HG03354 (cell line): ENCODE results near the gene MFGE8.
A peak's percentile ranks its signal among the peaks of the same experiment; 100 is the strongest.
"Not testable (repeated sequence)": the region's sequence is repeated elsewhere in the genome, so short reads cannot be mapped to it uniquely, and the experiment has no call there.

ENCODE experiments used
- ATAC-seq: cut with Tn5 transposase; IDR thresholded peaks from one replicate; pipeline ENCODE4 v1.9.1; 2021; ENCODE audit warnings: mild to moderate bottlenecking; ENCODE audit not compliant: unreplicated experiment, poor library complexity, severe bottlenecking

The MFGE8 gene, protein sequence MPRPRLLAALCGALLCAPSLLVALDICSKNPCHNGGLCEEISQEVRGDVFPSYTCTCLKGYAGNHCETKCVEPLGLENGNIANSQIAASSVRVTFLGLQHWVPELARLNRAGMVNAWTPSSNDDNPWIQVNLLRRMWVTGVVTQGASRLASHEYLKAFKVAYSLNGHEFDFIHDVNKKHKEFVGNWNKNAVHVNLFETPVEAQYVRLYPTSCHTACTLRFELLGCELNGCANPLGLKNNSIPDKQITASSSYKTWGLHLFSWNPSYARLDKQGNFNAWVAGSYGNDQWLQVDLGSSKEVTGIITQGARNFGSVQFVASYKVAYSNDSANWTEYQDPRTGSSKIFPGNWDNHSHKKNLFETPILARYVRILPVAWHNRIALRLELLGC

GRCh38 chr15:88913017-88913849 is at the start of gene MFGE8:
MFGE8 (minus strand) TSS chr15:88913379; CDS start chr15:88913319, 60 bp downstream.
- ATAC-seq, result peak; percentile 85

DNA sequence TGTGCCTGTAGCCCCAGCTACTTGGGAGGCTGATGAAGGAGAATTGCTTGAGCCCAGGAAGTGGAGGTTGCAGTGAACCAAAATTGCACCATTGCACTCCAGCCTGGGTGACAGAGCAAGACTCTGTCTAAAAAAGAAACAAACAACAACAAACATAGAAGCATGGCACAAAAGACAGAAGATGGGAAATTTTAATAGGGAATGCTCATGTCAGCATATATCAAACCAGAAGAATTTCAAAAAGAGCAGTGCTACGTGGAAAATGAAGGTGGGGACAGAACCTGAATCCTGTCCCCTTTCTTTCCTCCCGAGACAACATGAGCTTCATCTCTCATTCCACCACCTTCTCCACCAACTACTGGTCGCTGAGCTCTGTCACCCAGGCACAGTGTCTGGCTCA is 46.3 kb upstream of the MFGE8 start:
- no peak for ATAC-seq

- no peak for ATAC-seq
Observed at GRCh38 chr15:88956906-88957305, 43.7 kb upstream of the MFGE8 start.

- ATAC-seq, result no peak
Observed at GRCh38 chr15:88956263-88956662, 43.1 kb upstream of the MFGE8 start.

GRCh38 chr15:88954431-88955277 is 41.5 kb upstream of the MFGE8 start:
- no peak for ATAC-seq

- no peak for ATAC-seq
Observed at GRCh38 chr15:88950600-88951160, 37.5 kb upstream of the MFGE8 start.

DNA sequence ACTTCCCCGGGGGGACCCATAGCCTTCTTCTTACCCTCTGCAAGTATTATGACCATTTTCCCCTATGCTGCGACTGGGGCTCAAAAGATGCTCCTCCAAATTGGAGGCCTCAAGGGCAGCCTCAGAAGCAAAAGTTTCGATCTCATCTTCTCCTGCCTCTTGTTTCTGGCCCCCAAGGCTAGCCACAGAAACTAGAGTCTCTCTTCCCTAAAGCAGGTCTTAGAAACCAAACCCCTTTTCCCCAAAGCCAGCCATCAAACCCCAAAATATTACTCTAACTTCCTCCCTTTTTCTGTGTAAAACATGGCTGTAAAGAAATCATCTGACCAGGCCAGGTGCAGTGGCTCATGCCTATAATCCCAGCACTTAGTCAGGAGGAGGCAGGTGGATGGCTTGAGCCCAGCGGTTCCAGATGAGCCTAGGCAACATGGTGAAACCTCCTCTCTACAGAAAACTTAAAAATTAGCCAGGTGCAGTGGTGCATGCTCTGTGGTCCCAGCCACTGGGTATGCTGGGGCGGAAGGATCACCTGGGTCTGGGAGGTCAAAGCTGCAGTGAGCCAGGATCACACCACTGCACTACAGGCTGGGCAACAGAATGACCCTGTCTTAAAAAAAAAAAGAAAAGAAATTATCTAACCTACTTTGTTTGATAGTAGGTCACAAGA is 36.7 kb upstream of the MFGE8 start:
- ATAC-seq, result peak; percentile 59

GRCh38 chr15:88940110-88940675 is 27.0 kb upstream of the MFGE8 start:
- no peak for ATAC-seq

- no peak for ATAC-seq
Observed at GRCh38 chr15:88939486-88939806, 26.3 kb upstream of the MFGE8 start.

DNA sequence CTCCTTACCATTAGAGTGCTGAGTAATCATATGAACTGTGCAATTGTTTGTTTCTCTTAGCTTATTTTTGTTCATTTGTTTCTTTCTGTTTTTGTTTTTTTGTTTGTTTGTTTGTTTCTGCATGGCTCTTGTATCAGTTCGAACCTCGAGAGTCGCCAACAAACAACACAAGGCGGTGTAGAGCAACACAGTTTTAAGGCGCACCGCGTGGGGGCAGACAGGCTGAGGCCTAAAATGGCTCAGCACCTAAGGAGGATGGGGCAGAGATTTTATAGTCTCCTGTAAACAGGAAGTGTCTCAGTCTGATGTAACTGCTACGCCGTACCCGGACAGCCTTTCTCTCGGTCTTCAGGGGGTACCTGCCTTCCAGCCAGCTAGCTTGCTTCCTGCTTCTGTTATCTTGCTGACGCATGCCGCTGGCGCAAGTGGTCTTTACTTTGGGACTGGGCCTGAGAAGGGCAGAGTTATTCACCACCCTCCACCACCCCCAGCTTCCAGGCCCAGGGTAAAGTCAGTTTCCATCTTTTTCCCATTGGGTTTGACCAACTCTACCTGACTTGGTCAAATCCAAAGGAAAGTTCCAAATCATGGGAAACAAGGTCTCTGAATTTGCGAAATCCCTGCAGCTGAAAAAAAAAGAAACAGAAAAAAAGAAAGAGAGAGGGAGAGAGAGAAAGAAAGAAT is 25.8 kb upstream of the MFGE8 start:
- no peak for ATAC-seq

GRCh38 chr15:88934449-88934848 is 21.3 kb upstream of the MFGE8 start:
- ATAC-seq, result not testable (repeated sequence)

- no peak for ATAC-seq
Observed at GRCh38 chr15:88932875-88933330, 19.7 kb upstream of the MFGE8 start.

GRCh38 chr15:88932271-88932874 is 19.2 kb upstream of the MFGE8 start:
- ATAC-seq, result no peak

DNA sequence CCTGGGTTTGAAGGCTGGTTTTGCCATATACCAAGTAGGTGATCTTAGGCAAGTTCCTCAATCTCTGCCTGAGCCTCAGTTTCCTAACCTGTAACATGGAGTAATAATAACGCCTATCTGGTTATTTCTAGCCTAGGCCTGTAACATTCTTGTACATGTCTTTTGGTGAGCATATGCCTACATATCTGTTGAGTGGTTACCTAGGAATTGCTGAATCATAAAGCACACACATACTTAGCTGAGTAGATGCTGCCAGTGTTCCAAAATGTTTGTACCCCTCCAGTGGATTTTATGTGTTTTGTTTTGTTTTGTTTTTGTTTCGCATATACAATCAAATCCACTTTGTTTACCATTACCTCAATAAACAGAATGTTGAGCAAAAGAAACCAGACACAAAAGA is 17.4 kb upstream of the MFGE8 start:
- no peak for ATAC-seq

- not testable (repeated sequence) for ATAC-seq
Observed at GRCh38 chr15:88929358-88930098, 16.3 kb upstream of the MFGE8 start.

DNA sequence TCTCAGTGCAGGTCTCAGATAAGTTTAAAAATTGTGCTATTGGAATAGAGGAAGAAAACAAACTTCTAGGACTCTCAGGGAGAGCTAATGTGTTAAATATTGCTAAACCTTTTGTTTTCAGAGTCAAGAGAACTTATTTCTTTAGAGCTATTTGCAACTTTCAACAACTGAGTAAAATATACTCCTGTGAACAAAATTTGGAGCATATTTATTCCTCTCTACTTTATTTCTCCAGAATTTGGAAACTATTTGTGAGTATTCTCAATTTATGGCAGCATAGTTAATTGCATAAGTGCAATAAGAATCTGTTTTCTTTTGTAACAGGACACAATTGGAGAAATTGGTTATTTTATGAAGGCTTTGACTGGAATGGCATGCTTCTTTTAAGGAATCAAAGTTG is 15.0 kb upstream of the MFGE8 start:
- not testable (repeated sequence) for ATAC-seq

GRCh38 chr15:88925648-88926047 is 12.5 kb upstream of the MFGE8 start:
- not testable (repeated sequence) for ATAC-seq
